ENCODE measurements around the gene NT5E.

Gene NT5E

DNA sequence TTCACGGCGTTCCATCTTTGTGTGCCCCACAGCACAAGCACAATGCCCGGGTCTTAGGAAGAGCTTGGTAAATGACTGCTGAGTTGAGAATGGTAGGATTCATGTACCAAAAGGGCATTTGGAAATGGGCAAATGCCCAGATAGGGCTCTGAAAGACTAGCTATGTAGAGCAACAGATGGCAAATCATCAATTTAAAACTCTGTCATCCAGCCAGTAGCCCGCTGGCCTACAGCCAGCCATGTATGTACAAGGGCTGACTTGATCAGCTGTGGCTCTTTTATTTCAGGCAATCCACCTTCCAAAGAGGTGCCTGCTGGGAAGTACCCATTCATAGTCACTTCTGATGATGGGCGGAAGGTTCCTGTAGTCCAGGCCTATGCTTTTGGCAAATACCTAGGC is 35.1 kb downstream of the NT5E start:
- H3K36me3 ChIP-seq (ENCODE audit: control insufficient read depth in 1 of 2, insufficient read depth in 2 of 2, low read length in 2 of 2), result no peaks in the 10 kb centered on the region
- WGBS (ENCODE audit: extremely low coverage, insufficient coverage, insufficient read length), result no CpG with 5 or more reads among the region's 5 CpGs
- no peak overlapping the region for H3K4me3 ChIP-seq (ENCODE audit: low read depth, low read length)
- H3K79me1 ChIP-seq (ENCODE audit: low read length), result peaks cover 2% of the 10 kb centered on the region
- H2BK5ac ChIP-seq (ENCODE audit: low read depth, low read length, poor library complexity), result no peak overlapping the region
- H2BK120ac ChIP-seq (ENCODE audit: insufficient read depth, low read length, poor library complexity), result peak overlapping the region; percentile 41
- no peak overlapping the region for H2AFZ ChIP-seq (ENCODE audit: insufficient read depth, low read length, poor library complexity)
- H3K18ac ChIP-seq (ENCODE audit: low read length), result no peak overlapping the region
- H2AK5ac ChIP-seq (ENCODE audit: low read length), result no peak overlapping the region
- H2BK12ac ChIP-seq (ENCODE audit: low read length), result no peak overlapping the region
- peak; percentile 30 to 80 for DNase-seq
- H3K27ac ChIP-seq (ENCODE audit: low read depth, low read length), result no peak overlapping the region
- H4K12ac ChIP-seq (ENCODE audit: low read depth, low read length), result no peak overlapping the region
- H3K4me1 ChIP-seq (ENCODE audit: control insufficient read depth in 1 of 2, insufficient read depth in 2 of 2, low read length in 2 of 2), result peaks cover 0 to 3% of the 10 kb centered on the region in 2 experiments
- H3K4ac ChIP-seq (ENCODE audit: low read depth, low read length), result no peak overlapping the region
- no peaks in the 10 kb centered on the region for H3K9me3 ChIP-seq (ENCODE audit: insufficient read depth, low read depth, low read length)
- no peaks in the 10 kb centered on the region for H3K79me2 ChIP-seq (ENCODE audit: control insufficient read depth, insufficient read depth, low read length, poor library complexity)
- H3K9ac ChIP-seq (ENCODE audit: low read length), result no peak overlapping the region
- no peak overlapping the region for H3K4me2 ChIP-seq (ENCODE audit: low read length)
- H4K8ac ChIP-seq (ENCODE audit: low read depth, low read length), result no peak overlapping the region
- no peak overlapping the region for H4K91ac ChIP-seq (ENCODE audit: low read depth, low read length)
- no peak overlapping the region for H3K14ac ChIP-seq (ENCODE audit: low read length)
- no peak overlapping the region for H3K23ac ChIP-seq (ENCODE audit: low read length)
- H3K27me3 ChIP-seq (ENCODE audit: insufficient read depth, low read length), result no peaks in the 10 kb centered on the region

DNA sequence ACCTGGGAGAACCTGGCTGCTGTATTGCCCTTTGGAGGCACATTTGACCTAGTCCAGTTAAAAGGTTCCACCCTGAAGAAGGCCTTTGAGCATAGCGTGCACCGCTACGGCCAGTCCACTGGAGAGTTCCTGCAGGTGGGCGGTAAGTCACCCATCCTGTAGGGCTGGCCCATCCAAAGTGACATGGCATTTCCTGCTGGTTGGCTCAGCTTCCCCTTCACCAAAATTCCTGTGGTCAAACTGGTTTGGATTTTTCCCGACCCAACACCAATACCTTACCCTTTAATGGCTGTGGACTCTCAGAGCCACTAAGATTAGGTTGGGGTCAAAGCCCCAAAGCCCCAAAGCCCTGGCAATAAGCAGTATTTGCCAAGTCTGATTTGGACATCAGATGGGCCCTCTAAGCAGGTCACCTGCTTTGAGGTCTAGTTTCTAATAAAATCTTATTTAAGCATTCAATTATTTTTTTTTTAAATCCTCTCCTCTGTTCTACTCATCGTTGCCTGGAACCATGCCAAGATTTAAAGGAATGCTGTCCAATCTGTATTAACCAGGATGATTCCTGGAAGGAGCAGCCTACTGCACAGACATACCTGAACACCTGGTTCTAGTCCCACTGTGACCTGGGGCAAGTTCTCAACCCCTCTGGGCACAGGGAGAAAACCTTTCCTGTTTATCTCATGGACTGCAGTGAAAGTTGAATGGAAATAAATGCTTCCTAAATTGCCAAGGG is 40.8 kb downstream of the NT5E start:
- no CpG with 5 or more reads among the region's 6 CpGs for WGBS (ENCODE audit: extremely low coverage, insufficient coverage, insufficient read length)
- Histone ChIP-seq H2BK12ac (ENCODE audit: low read length) (no peak overlapping the region), H3K4me1 (ENCODE audit: control insufficient read depth in 1 of 2, insufficient read depth in 2 of 2, low read length in 2 of 2) (peaks cover 11 to 14% of the 10 kb centered on the region in 2 experiments), H2AK5ac (ENCODE audit: low read length) (no peak overlapping the region), H3K23ac (ENCODE audit: low read length) (no peak overlapping the region), H3K4me3 (ENCODE audit: low read depth, low read length) (no peak overlapping the region), H3K4ac (ENCODE audit: low read depth, low read length) (no peak overlapping the region), H3K27me3 (ENCODE audit: insufficient read depth, low read length) (no peaks in the 10 kb centered on the region), H2BK120ac (ENCODE audit: insufficient read depth, low read length, poor library complexity) (no peak overlapping the region), H3K79me1 (ENCODE audit: low read length) (peaks cover 3% of the 10 kb centered on the region), H3K27ac (ENCODE audit: low read depth, low read length) (peak overlapping the region; percentile 67), H3K9ac (ENCODE audit: low read length) (no peak overlapping the region), H2BK5ac (ENCODE audit: low read depth, low read length, poor library complexity) (no peak overlapping the region), H3K36me3 (ENCODE audit: control insufficient read depth in 1 of 2, insufficient read depth in 2 of 2, low read length in 2 of 2) (no peaks in the 10 kb centered on the region), H3K79me2 (ENCODE audit: control insufficient read depth, insufficient read depth, low read length, poor library complexity) (no peaks in the 10 kb centered on the region), H4K12ac (ENCODE audit: low read depth, low read length) (no peak overlapping the region), H4K91ac (ENCODE audit: low read depth, low read length) (no peak overlapping the region), H3K14ac (ENCODE audit: low read length) (no peak overlapping the region), H3K4me2 (ENCODE audit: low read length) (no peak overlapping the region), H3K18ac (ENCODE audit: low read length) (no peak overlapping the region), H2AFZ (ENCODE audit: insufficient read depth, low read length, poor library complexity) (no peak overlapping the region), H3K9me3 (ENCODE audit: insufficient read depth, low read depth, low read length) (no peaks in the 10 kb centered on the region), H4K8ac (ENCODE audit: low read depth, low read length) (no peak overlapping the region)
- DNase-seq, result peak; percentile 98 to 99

DNA sequence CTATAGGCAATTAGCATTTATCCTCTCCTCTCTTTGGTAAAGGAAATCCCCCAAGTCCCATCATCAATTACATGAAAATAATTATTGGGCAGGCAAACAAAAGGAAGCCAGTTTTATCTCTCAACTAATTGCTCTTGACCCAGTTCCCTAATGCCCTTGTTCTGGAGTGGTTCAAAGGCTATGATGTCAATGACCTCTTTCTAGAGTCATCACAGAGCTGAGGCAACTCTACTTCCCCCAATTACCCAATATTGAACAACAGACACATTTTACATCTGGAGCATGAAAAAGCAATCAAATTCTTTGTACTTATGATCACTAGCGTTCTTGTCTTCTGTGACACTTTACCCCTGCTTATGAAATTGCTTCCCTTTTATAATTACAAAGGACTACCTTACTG is 43.5 kb downstream of the NT5E start:
- H3K4ac ChIP-seq (ENCODE audit: low read depth, low read length), result no peak overlapping the region
- no CpG with 5 or more reads among the region's 1 CpG for whole genome bisulfite sequencing (ENCODE audit: extremely low coverage, insufficient coverage, insufficient read length)
- H3K4me2 ChIP-seq (ENCODE audit: low read length), result no peak overlapping the region
- H3K4me1 ChIP-seq (ENCODE audit: control insufficient read depth in 1 of 2, insufficient read depth in 2 of 2, low read length in 2 of 2), result peaks cover 11 to 12% of the 10 kb centered on the region in 2 experiments
- peaks cover 5% of the 10 kb centered on the region for H3K9me3 ChIP-seq (ENCODE audit: insufficient read depth, low read depth, low read length)
- DNase-seq, result no peak
- no peak overlapping the region for H2BK12ac ChIP-seq (ENCODE audit: low read length)
- H2BK5ac ChIP-seq (ENCODE audit: low read depth, low read length, poor library complexity), result no peak overlapping the region
- H2BK120ac ChIP-seq (ENCODE audit: insufficient read depth, low read length, poor library complexity), result no peak overlapping the region
- H3K36me3 ChIP-seq (ENCODE audit: control insufficient read depth in 1 of 2, insufficient read depth in 2 of 2, low read length in 2 of 2), result peaks cover 0 to 3% of the 10 kb centered on the region in 2 experiments
- H2AK5ac ChIP-seq (ENCODE audit: low read length), result no peak overlapping the region
- no peak overlapping the region for H2AFZ ChIP-seq (ENCODE audit: insufficient read depth, low read length, poor library complexity)
- no peak overlapping the region for H4K12ac ChIP-seq (ENCODE audit: low read depth, low read length)
- no peak overlapping the region for H3K18ac ChIP-seq (ENCODE audit: low read length)
- H3K79me2 ChIP-seq (ENCODE audit: control insufficient read depth, insufficient read depth, low read length, poor library complexity), result no peaks in the 10 kb centered on the region
- no peaks in the 10 kb centered on the region for H3K27me3 ChIP-seq (ENCODE audit: insufficient read depth, low read length)
- no peak overlapping the region for H3K4me3 ChIP-seq (ENCODE audit: low read depth, low read length)
- H3K23ac ChIP-seq (ENCODE audit: low read length), result no peak overlapping the region
- H4K91ac ChIP-seq (ENCODE audit: low read depth, low read length), result no peak overlapping the region
- H3K79me1 ChIP-seq (ENCODE audit: low read length), result peaks cover 2% of the 10 kb centered on the region
- H3K27ac ChIP-seq (ENCODE audit: low read depth, low read length), result no peak overlapping the region
- H3K9ac ChIP-seq (ENCODE audit: low read length), result no peak overlapping the region
- H4K8ac ChIP-seq (ENCODE audit: low read depth, low read length), result no peak overlapping the region
- no peak overlapping the region for H3K14ac ChIP-seq (ENCODE audit: low read length)

DNA sequence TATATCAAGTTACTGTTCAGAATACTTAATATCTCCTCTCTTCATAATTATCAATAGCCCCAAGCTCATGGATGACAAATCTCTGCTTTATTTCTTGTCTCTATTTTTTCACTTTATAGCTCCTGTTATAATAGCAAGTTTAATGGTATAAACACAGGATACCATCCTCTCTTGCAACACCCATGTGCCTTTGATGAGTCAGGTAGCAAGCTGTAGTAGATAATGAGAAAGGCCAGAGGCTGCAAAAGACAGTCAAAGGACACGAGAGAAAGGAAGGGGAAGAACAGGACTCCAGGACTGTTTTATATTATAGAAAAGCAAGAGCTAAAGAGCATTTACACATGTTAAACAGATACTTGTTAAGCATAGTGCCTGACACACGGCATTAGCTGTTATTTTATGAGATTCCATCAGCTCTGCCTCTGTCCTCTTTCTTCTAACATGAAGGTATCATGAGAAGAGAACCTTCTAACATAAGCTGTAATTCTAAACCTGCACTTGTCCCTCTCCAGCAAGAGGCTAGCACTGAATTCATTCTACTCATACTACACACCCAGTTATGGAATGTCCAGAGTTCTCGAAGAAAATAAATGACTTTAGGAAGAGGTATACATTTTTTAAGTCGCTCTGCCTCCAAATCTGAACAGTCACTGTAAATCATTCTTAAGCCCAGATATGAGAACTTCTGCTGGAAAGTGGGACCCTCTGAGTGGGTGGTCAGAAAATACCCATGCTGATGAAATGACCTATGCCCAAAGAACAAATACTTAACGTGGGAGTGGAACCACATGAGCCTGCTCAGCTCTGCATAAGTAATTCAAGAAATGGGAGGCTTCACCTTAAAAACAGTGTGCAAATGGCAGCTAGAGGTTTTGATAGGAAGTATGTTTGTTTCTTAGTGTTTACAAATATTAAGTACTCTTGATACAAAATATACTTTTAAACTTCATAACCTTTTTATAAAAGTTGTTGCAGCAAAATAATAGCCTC is 45.0 kb downstream of the NT5E start:
- H3K9me3 ChIP-seq (ENCODE audit: insufficient read depth, low read depth, low read length), result peaks cover 5% of the 10 kb centered on the region
- no peak overlapping the region for H2BK12ac ChIP-seq (ENCODE audit: low read length)
- peak overlapping the region; percentile 45 for H3K27ac ChIP-seq (ENCODE audit: low read depth, low read length)
- H3K79me2 ChIP-seq (ENCODE audit: control insufficient read depth, insufficient read depth, low read length, poor library complexity), result no peaks in the 10 kb centered on the region
- peaks cover 0 to 3% of the 10 kb centered on the region in 2 experiments for H3K36me3 ChIP-seq (ENCODE audit: control insufficient read depth in 1 of 2, insufficient read depth in 2 of 2, low read length in 2 of 2)
- no peak overlapping the region for H4K12ac ChIP-seq (ENCODE audit: low read depth, low read length)
- no peak overlapping the region for H3K23ac ChIP-seq (ENCODE audit: low read length)
- peak; percentile 40 to 72 for DNase-seq
- no peak overlapping the region for H3K4me2 ChIP-seq (ENCODE audit: low read length)
- no peak overlapping the region for H2AFZ ChIP-seq (ENCODE audit: insufficient read depth, low read length, poor library complexity)
- peaks cover 11 to 12% of the 10 kb centered on the region in 2 experiments for H3K4me1 ChIP-seq (ENCODE audit: control insufficient read depth in 1 of 2, insufficient read depth in 2 of 2, low read length in 2 of 2)
- no peak overlapping the region for H3K4ac ChIP-seq (ENCODE audit: low read depth, low read length)
- WGBS (ENCODE audit: extremely low coverage, insufficient coverage, insufficient read length), result no CpG with 5 or more reads among the region's 5 CpGs
- no peak overlapping the region for H4K8ac ChIP-seq (ENCODE audit: low read depth, low read length)
- H3K4me3 ChIP-seq (ENCODE audit: low read depth, low read length), result no peak overlapping the region
- H2BK5ac ChIP-seq (ENCODE audit: low read depth, low read length, poor library complexity), result no peak overlapping the region
- H2BK120ac ChIP-seq (ENCODE audit: insufficient read depth, low read length, poor library complexity), result no peak overlapping the region
- no peaks in the 10 kb centered on the region for H3K27me3 ChIP-seq (ENCODE audit: insufficient read depth, low read length)
- H2AK5ac ChIP-seq (ENCODE audit: low read length), result no peak overlapping the region
- H3K18ac ChIP-seq (ENCODE audit: low read length), result no peak overlapping the region
- no peak overlapping the region for H4K91ac ChIP-seq (ENCODE audit: low read depth, low read length)
- H3K14ac ChIP-seq (ENCODE audit: low read length), result no peak overlapping the region
- peaks cover 2% of the 10 kb centered on the region for H3K79me1 ChIP-seq (ENCODE audit: low read length)
- H3K9ac ChIP-seq (ENCODE audit: low read length), result no peak overlapping the region
